Ectodermal cell (in vitro differentiated cells): ENCODE measurements around the gene CD209.

ENCODE experiments used
- H3K27ac ChIP-seq: 2 replicates; pipeline ENCODE4 v1.7.0; 2013; ENCODE audit warnings: mild to moderate bottlenecking, low read depth, low read length; ENCODE audit not compliant: insufficient read depth, poor library complexity, severe bottlenecking
- H3K27me3 ChIP-seq: 2 replicates; pipeline ENCODE4 v1.7.0; 2013; ENCODE audit warnings: mild to moderate bottlenecking, low read length; ENCODE audit not compliant: insufficient read depth, control insufficient read depth, poor library complexity, severe bottlenecking
- H3K36me3 ChIP-seq: one replicate; pipeline ENCODE4 v1.7.0; 2013; ENCODE audit warnings: low read length; ENCODE audit not compliant: control insufficient read depth, insufficient read depth
- H3K4me1 ChIP-seq: one replicate; pipeline ENCODE4 v1.7.0; 2013; ENCODE audit warnings: low read length; ENCODE audit not compliant: control insufficient read depth, insufficient read depth
- H3K4me3 ChIP-seq: 2 replicates; pipeline ENCODE4 v1.7.0; 2013; ENCODE audit warnings: low read depth, low read length, control low read depth; ENCODE audit not compliant: insufficient read depth
- H3K9me3 ChIP-seq: 2 replicates; pipeline ENCODE4 v1.7.0; 2013; ENCODE audit warnings: mild to moderate bottlenecking, low read length, moderate library complexity; ENCODE audit not compliant: control insufficient read depth
- WGBS, 2 experiments: methylation state at CpG; one replicate each; pipeline ENCODE4 v1.1.7; 2013; ENCODE audit warnings: missing lambda C conversion rate in 2 of 2; 5-methylcytosine and 5-hydroxymethylcytosine counted together

Gene CD209

DNA sequence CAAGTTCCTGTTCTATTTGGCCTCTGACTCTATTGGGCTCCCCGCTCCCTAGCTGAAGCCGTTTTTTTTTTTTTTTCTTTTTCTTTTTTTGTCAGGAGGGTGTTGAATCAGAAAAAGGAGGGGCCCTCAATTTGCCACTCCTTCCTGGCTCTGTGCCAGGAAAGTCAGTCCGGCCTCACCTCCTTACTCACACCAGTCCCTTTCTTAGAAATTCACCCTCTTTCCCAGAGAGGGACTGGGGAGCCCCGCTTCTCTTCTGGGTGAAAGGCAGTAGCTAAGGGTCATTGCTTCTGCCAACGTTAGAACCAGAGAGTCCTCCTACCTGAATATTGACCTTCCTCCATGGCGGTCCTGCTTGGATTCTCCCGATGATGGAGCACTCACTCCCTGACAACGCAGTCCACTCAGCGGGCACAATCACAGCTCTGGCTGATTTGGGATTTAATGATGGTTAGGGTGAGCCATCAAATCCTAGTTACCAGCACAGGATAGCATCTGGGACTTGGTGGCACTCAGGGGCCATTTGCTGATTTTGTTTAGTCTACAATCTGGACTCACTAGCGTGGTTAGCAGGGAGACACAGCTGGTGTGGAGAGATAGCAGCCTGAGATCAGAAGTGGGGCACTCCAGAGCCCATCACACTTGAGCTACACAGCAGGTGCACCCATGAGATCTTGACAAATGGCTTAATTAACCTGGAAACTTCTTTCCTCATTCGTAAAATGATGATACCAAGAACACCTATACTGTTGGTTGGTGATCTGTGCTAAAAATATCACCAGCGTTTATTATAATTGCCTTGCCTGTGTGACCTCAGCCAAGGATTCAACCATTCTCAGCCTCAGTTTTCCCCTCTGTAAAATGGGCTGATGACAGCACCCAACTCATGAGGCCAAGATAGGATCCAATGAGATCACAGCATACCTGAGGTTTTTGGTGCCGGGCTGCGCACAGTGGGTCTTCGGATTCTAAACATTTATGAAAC is 47.6 kb downstream of the CD209 start:
- no peaks in the 10 kb centered on the region for H3K9me3 ChIP-seq
- H3K4me1 ChIP-seq = no peaks in the 10 kb centered on the region
- peaks cover 9% of the 10 kb centered on the region for H3K27me3 ChIP-seq
- H3K4me3 ChIP-seq = no peak overlapping the region
- no peaks in the 10 kb centered on the region for H3K36me3 ChIP-seq
- 81 to 82% methylated on average over 14 to 15 of the region's 15 CpGs for WGBS, 2 experiments
- no peak overlapping the region for H3K27ac ChIP-seq

DNA sequence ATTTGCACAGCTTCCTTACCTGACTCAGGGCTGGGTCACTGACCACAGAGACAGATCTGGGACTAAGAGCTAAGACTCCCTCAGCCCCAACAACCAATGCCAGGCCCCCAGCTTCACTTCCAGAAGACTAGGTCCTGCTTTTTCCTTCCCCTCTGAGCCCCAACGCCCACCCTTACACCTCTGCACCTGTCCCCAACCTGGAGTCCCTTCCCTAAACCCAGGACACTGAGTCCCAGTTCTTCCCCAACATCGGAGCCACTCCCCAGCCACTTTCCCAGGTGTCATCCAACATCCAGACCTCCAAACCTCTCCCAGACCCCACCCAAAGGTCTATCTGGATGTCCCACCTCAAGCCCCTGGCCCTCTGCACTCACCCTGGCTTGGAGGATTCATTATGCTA is 48.3 kb downstream of the CD209 start:
- H3K27ac ChIP-seq = no peak overlapping the region
- peaks cover 9% of the 10 kb centered on the region for H3K27me3 ChIP-seq
- no peak overlapping the region for H3K4me3 ChIP-seq
- H3K9me3 ChIP-seq = no peaks in the 10 kb centered on the region
- WGBS, 2 experiments = 64 to 67% methylated on average over 2 of the region's 2 CpGs
- H3K4me1 ChIP-seq = no peaks in the 10 kb centered on the region
- H3K36me3 ChIP-seq = no peaks in the 10 kb centered on the region

DNA sequence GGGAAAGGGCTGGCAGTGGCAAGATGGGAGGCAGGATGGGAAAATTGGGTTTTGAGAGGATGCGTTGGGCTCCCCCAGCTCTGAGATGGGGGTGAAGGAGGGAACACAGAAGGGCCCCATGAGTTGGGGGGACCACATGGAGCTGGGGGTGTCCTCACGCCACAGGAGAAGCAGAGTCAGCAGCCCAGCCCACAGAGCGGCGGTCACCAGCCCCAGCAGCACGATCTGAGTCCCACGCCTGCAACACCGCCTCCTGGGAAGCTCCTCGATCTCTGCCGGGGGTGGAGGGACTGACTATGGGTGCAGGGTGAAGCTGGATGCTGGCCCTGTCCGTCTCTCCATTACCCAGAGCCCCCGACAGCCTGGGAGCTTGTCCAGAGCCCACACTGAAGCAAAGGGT is 48.8 kb downstream of the CD209 start:
- Histone ChIP-seq H3K4me1 (no peaks in the 10 kb centered on the region), H3K4me3 (no peak overlapping the region), H3K27ac (no peak overlapping the region), H3K9me3 (no peaks in the 10 kb centered on the region), H3K36me3 (no peaks in the 10 kb centered on the region), H3K27me3 (peaks cover 9% of the 10 kb centered on the region)
- WGBS, 2 experiments = 54 to 57% methylated on average over 11 of the region's 11 CpGs

DNA sequence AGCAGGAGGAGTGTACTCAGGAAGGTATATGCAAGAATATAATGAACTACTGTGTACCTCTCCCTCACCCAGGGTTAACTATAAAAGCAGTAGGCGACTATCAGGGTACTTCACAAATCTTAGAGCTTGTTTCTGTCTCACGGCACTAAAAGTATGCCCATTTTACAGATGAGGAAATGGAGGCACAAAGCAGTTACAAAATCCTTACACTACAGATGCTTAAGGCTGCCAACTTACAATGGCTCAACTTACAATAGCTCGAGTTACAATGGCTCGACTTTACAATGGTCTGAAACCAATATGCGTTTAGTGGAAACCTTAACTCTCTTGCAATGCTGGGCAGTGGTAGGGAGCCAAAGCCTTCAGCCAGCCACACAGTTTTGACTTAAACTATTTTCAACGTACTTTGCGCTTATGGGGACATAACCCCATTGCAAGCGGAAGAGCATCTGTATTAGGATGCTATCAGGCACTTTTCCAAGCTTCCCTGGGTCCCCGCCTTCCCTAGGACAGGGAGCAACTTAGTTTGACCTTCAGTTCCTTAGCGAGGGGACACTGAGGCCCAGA is 49.5 kb downstream of the CD209 start:
- H3K27ac ChIP-seq = no peak overlapping the region
- H3K4me1 ChIP-seq = no peaks in the 10 kb centered on the region
- H3K36me3 ChIP-seq = no peaks in the 10 kb centered on the region
- H3K9me3 ChIP-seq = no peaks in the 10 kb centered on the region
- peaks cover 9% of the 10 kb centered on the region for H3K27me3 ChIP-seq
- WGBS, 2 experiments = 63 to 64% methylated on average over 10 of the region's 10 CpGs
- no peak overlapping the region for H3K4me3 ChIP-seq

DNA sequence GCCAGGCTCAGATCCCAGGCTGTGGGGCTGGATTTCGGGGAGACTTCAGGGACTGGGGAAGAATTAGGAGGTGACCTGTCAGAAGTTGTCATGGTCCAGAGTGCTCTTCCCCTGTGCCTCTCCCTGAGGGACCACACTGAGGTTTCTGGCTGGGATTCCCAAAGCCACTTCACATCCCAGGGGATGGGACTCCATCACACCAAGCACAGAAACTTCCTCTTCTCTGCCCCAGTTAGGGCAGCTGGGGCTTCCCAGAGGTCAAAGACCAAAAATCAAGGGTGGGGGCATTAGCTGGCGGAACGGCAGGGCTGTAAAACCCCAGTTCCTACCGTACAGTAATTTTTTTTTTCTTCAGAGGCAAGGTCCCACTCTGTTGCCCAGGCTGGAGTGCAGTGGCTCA is 52.8 kb downstream of the CD209 start:
- 61 to 83% methylated on average over 3 to 4 of the region's 4 CpGs for WGBS, 2 experiments
- H3K36me3 ChIP-seq = no peaks in the 10 kb centered on the region
- peaks cover 9% of the 10 kb centered on the region for H3K27me3 ChIP-seq
- no peaks in the 10 kb centered on the region for H3K9me3 ChIP-seq
- H3K4me1 ChIP-seq = no peaks in the 10 kb centered on the region
- no peak overlapping the region for H3K27ac ChIP-seq
- H3K4me3 ChIP-seq = no peak overlapping the region

DNA sequence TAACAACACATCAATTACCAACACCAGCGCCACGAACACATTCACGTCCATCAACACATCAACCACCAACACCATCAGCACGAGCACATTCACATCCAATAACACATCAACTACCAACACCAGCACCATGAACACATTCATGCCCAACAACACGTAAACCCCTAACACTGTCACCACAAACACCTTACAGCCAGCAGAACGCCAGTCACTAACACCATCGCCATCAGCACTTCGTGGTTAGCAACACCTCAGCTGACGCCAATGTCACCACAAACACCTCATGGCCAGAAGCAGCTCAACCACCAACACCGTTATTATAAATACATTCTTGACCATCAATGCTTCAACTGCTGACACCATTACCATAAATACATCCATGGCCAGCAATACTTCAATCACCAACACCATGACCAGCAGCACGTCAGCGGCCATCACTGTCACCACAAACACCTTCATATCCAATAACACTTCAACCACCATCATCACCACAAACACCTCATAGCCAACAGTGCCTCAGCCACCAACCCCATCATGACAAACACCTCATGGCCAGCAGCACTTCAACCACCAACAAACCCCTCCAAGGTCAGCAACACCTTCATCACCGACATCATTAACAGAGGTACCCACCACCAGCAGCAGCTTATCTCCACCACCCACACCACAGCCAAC is 54.8 kb downstream of the CD209 start:
- 50 to 53% methylated on average over 13 of the region's 13 CpGs for WGBS, 2 experiments
- Histone ChIP-seq H3K27ac (no peak overlapping the region), H3K9me3 (no peaks in the 10 kb centered on the region), H3K36me3 (no peaks in the 10 kb centered on the region), H3K4me3 (no peak overlapping the region), H3K27me3 (no peaks in the 10 kb centered on the region), H3K4me1 (no peaks in the 10 kb centered on the region)

DNA sequence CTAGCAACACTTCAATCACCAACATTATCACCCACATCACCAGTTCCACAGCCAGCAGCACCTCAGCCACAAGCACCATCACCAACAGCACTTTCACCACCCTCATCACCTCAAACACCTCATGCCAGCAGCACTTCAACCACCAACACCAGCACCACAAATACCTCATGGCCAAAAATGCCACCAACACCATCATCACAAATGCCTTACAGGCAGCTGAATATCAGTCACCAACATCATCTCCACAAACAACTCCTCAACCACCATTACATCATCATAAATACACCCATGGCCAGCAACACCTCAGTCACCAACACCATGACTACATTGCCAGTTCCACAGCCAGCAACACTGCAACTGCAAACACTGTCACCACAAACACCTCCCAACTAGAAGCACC is 55.8 kb downstream of the CD209 start:
- H3K27ac ChIP-seq = no peak overlapping the region
- H3K9me3 ChIP-seq = no peaks in the 10 kb centered on the region
- H3K4me3 ChIP-seq = no peak overlapping the region
- H3K4me1 ChIP-seq = no peaks in the 10 kb centered on the region
- H3K36me3 ChIP-seq = no peaks in the 10 kb centered on the region
- no peaks in the 10 kb centered on the region for H3K27me3 ChIP-seq

DNA sequence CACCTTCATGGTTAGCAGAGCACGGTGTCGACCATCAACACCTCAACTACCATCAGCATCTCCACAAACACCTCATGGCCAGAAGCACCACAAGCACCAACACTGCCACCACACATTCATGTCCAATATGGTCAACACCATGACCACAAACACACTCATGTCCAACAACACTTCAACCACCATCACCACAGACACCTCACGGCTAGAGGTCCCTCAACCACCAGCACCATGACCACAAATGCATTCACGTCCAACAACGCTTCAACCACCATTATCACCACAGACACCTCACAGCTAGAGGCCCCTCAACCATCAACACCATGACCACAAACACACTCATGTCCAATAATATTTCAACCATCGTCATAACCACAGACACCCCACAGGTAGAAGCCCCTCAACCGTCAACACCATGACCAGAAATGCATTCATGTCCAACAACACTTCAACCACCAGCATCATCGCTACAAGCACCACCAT is 56.5 kb downstream of the CD209 start:
- no peaks in the 10 kb centered on the region for H3K9me3 ChIP-seq
- no peaks in the 10 kb centered on the region for H3K27me3 ChIP-seq
- no peaks in the 10 kb centered on the region for H3K4me1 ChIP-seq
- no peak overlapping the region for H3K4me3 ChIP-seq
- no peaks in the 10 kb centered on the region for H3K36me3 ChIP-seq
- H3K27ac ChIP-seq = no peak overlapping the region
- WGBS, 2 experiments = 69 to 73% methylated on average over 8 of the region's 8 CpGs
